Natural killer cell (primary cell): ENCODE measurements around the gene NR3C2. TPM values are rescaled to one million over a fixed set of nuclear protein-coding genes. Genes with fewer than 3 reads are reported as not detected.

ENCODE experiments used
- ATAC-seq, 3 donors: fragments of 150-1000 bp in 2 of 3; fragments of 200-7000 bp in 1 of 3; cut with Tn5 transposase; 1 replicate in 1 of 3; 2 replicates in 2 of 3; pipeline ENCODE4 v1.10.0; 2021; ENCODE audit warnings: mild to moderate bottlenecking in 2 of 3, moderate library complexity in 2 of 3
- DNase-seq, 2 donors: peaks; one replicate each; pipeline versions ENCODE4 v3.0.0 to v3.0.0-alpha.2; 2013 to 2021; ENCODE audit warnings: mixed read lengths in 1 of 2
- H3K27ac ChIP-seq: one replicate; pipeline ENCODE4 v1.5.1; 2013; ENCODE audit warnings: mild to moderate bottlenecking, low read length
- H3K27me3 ChIP-seq: one replicate; pipeline ENCODE4 v1.6.1; 2013; ENCODE audit warnings: low read length; ENCODE audit not compliant: control insufficient read depth, insufficient read depth
- H3K36me3 ChIP-seq: one replicate; pipeline ENCODE4 v1.6.1; 2013; ENCODE audit warnings: low read length; ENCODE audit not compliant: control insufficient read depth, insufficient read depth
- H3K4me1 ChIP-seq: one replicate; pipeline ENCODE4 v1.6.1; 2013; ENCODE audit warnings: low read length; ENCODE audit not compliant: control insufficient read depth, insufficient read depth
- H3K4me3 ChIP-seq: one replicate; pipeline ENCODE4 v1.5.1; 2013; ENCODE audit warnings: low read length
- H3K9me3 ChIP-seq: one replicate; pipeline ENCODE4 v1.6.1; 2013; ENCODE audit warnings: low read length; ENCODE audit not compliant: control insufficient read depth, insufficient read depth
- H3K27ac Mint-ChIP-seq, 2 donors: one replicate each; pipeline ENCODE4 v1.8.0; 2022; ENCODE audit warnings: mild to moderate bottlenecking in 2 of 2, mixed read lengths in 2 of 2, moderate library complexity in 1 of 2
- H3K27me3 Mint-ChIP-seq, 2 donors: one replicate each; pipeline ENCODE4 v1.8.0; 2022; ENCODE audit warnings: low read depth in 2 of 2, mixed read lengths in 2 of 2
- H3K36me3 Mint-ChIP-seq: one replicate; pipeline ENCODE4 v1.8.0; 2022; ENCODE audit warnings: mixed read lengths
- H3K4me1 Mint-ChIP-seq, 2 donors: one replicate each; pipeline ENCODE4 v1.8.0; 2022; ENCODE audit warnings: mixed read lengths in 2 of 2
- H3K4me3 Mint-ChIP-seq: one replicate; pipeline ENCODE4 v1.8.0; 2022; ENCODE audit warnings: mild to moderate bottlenecking, moderate library complexity, mixed read lengths
- H3K9me3 Mint-ChIP-seq, 2 donors: one replicate each; pipeline ENCODE4 v1.8.0; 2022; ENCODE audit warnings: mixed read lengths in 2 of 2
- WGBS: methylation state at CpG from one replicate; pipeline ENCODE4 v1.1.7; 2013; ENCODE audit warnings: missing lambda C conversion rate; ENCODE audit not compliant: insufficient coverage; 5-methylcytosine and 5-hydroxymethylcytosine counted together
- intact Hi-C: fragments of 100-400 bp; cut with micrococcal nuclease; formaldehyde crosslinking; loops from one replicate; pipeline ENCODE4 v1.14.2; 2022
- total RNA-seq, 4 donors: library from RNA; stranded (reverse); fragments of 120-200 nt in 1 of 4; gene quantifications; one replicate each; pipeline versions ENCODE4 v1.2.3 to v1.2.4, GENCODE V29; 2013 to 2022
- TF ChIP-seq, protein P1 (sequence below): fragments of 200-600 bp; IDR thresholded peaks from one replicate; pipeline ENCODE4 v1.8.0; 2022; ENCODE audit warnings: antibody characterized with exemption

NR3C2 gene
- total RNA-seq, 3 donors from 2014 or later (not counting 1 experiment from before 2014, with no cell fraction given), result 4.2 to 8.6 (median 6.3) TPM

DNA sequence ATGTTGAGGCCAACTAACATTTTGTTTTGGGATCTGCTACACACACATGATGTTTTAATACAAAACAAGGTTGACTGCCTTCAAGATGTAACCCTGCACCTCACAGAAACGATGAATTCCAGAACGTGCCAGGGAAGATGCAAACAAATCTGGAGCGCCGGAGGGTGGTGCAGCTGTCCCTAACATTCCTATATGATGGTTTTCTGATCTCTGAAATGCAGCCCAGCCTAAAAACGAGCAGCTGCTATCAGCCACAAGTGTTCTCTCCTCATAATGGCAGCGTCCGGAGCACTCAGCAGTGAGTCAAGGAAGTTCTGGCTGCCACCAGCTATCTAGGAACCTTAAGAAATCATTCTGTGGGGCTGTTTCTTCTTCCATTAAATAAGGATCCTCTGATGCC is 333.4 kb downstream of the NR3C2 start:
- DNase-seq (no peak), ATAC-seq (no peak)
- H3K36me3 Mint-ChIP-seq, result no peaks in the 10 kb centered on the region
- Histone ChIP-seq H3K36me3 (no peaks in the 10 kb centered on the region), H3K9me3 (no peaks in the 10 kb centered on the region), H3K27ac (no peak overlapping the region), H3K4me3 (no peak overlapping the region), H3K4me1 (no peaks in the 10 kb centered on the region), H3K27me3 (no peaks in the 10 kb centered on the region)
- TF ChIP-seq, protein P1, sequence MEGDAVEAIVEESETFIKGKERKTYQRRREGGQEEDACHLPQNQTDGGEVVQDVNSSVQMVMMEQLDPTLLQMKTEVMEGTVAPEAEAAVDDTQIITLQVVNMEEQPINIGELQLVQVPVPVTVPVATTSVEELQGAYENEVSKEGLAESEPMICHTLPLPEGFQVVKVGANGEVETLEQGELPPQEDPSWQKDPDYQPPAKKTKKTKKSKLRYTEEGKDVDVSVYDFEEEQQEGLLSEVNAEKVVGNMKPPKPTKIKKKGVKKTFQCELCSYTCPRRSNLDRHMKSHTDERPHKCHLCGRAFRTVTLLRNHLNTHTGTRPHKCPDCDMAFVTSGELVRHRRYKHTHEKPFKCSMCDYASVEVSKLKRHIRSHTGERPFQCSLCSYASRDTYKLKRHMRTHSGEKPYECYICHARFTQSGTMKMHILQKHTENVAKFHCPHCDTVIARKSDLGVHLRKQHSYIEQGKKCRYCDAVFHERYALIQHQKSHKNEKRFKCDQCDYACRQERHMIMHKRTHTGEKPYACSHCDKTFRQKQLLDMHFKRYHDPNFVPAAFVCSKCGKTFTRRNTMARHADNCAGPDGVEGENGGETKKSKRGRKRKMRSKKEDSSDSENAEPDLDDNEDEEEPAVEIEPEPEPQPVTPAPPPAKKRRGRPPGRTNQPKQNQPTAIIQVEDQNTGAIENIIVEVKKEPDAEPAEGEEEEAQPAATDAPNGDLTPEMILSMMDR, result no peak
- no peaks in the 10 kb centered on the region for H3K4me1 Mint-ChIP-seq
- WGBS, result 82% methylated on average over 7 of the region's 7 CpGs
- H3K4me3 Mint-ChIP-seq, result no peak overlapping the region
- H3K27me3 Mint-ChIP-seq, result no peaks in the 10 kb centered on the region
- no peak overlapping the region for H3K27ac Mint-ChIP-seq
- intact Hi-C loops, result no loop called here
- no peaks in the 10 kb centered on the region for H3K9me3 Mint-ChIP-seq

DNA sequence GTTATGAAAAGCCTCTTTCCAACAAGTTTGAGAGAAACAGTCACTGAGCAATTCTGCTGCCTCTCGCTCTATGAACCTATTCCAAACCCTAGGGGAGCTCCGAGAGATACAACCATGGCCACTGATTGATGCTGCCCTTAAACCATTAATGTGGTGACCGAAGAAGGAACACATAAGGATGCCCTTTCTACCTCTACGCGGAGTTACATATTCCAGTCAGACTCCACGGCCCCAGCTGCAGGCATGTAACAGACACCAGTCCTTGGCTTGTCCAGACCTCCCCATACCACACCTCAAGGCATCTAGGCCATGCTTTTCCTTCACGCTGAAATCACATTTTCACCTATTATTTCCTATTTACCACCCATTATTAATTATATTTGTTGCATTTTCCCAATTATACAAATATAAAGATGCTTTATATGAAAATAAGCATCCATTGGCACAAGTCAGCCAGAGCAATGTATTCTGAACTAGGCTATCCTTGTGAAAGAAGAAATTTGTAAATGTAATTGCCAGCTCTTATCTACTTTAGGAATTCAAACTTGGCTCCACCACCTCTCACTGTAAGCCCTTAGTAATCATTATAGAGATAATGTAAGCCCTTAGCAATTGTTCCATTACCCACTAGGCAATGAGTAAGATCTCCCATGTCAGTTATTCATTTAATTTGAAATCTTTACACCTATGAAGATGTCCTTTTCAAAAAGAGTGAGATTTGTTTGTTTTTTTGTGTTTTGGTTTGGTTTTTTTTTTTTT is 338.4 kb downstream of the NR3C2 start:
- H3K4me3 Mint-ChIP-seq, result no peak overlapping the region
- WGBS, result 98% methylated on average over 7 of the region's 7 CpGs
- no peak for DNase-seq
- no peak overlapping the region for H3K4me3 ChIP-seq
- H3K9me3 ChIP-seq, result no peaks in the 10 kb centered on the region
- TF ChIP-seq, protein P1, result no peak
- no peak overlapping the region for H3K27ac ChIP-seq
- H3K36me3 Mint-ChIP-seq, result no peaks in the 10 kb centered on the region
- intact Hi-C loops, result no loop called here
- H3K27me3 ChIP-seq, result no peaks in the 10 kb centered on the region
- peaks cover 0 to 8% of the 10 kb centered on the region in 2 donors for H3K27me3 Mint-ChIP-seq
- H3K9me3 Mint-ChIP-seq, result no peaks in the 10 kb centered on the region
- no peak overlapping the region for H3K27ac Mint-ChIP-seq
- peaks cover 0 to 8% of the 10 kb centered on the region in 2 donors for H3K4me1 Mint-ChIP-seq
- H3K36me3 ChIP-seq, result no peaks in the 10 kb centered on the region
- H3K4me1 ChIP-seq, result no peaks in the 10 kb centered on the region
- ATAC-seq, result no peak

DNA sequence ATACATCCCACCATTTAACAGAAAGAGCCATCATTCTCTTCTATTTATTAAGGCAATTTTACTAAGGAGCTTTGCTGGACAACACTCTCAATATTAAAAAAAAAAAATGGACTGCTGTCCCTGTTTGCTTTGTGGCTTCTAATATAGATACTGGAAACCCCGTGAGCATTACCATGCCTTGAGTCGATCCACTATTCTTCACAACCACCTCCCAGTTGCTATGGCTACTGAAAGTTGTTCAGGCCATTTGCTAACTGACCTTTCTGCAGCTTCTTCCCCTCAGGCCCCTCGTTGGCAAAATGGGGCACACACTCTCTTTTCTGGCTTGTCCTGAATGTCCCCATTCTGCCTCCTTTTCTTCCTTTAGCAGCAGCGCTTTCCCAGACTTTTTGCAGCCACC is 340.4 kb downstream of the NR3C2 start:
- no peak overlapping the region for H3K27ac ChIP-seq
- intact Hi-C loops, result no loop called here
- Mint-ChIP-seq H3K27ac (no peak overlapping the region), H3K4me3 (no peak overlapping the region), H3K36me3 (no peaks in the 10 kb centered on the region), H3K4me1 (peaks cover 0 to 8% of the 10 kb centered on the region in 2 donors), H3K9me3 (no peaks in the 10 kb centered on the region), H3K27me3 (peaks cover 0 to 8% of the 10 kb centered on the region in 2 donors)
- H3K36me3 ChIP-seq, result no peaks in the 10 kb centered on the region
- no peaks in the 10 kb centered on the region for H3K27me3 ChIP-seq
- ATAC-seq (no peak), DNase-seq (no peak)
- TF ChIP-seq, protein P1, result no peak
- 84% methylated on average over 4 of the region's 4 CpGs for WGBS
- no peaks in the 10 kb centered on the region for H3K9me3 ChIP-seq
- no peak overlapping the region for H3K4me3 ChIP-seq
- H3K4me1 ChIP-seq, result no peaks in the 10 kb centered on the region

DNA sequence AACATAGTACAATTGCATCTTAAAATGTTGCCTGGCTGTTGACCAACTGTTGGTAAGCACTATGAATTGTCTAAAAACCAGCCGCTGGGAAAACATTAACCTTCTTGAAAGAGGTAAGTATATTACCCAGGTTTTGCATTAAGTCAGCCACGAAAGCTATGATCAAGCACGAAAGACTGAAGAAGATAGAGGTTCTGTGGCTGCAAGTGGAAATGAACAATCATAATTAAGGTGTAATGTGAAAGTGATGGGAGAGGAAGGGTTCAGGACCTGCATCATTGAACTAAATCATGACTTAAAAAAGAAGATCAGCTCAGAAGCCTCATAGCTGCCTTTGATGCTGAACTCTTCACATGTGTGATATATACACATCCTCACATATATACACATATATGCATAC is 341.0 kb downstream of the NR3C2 start:
- Mint-ChIP-seq H3K4me3 (no peak overlapping the region), H3K9me3 (no peaks in the 10 kb centered on the region), H3K27me3 (peaks cover 0 to 8% of the 10 kb centered on the region in 2 donors), H3K4me1 (peaks cover 0 to 8% of the 10 kb centered on the region in 2 donors), H3K36me3 (no peaks in the 10 kb centered on the region), H3K27ac (no peak overlapping the region)
- Histone ChIP-seq H3K27ac (no peak overlapping the region), H3K9me3 (no peaks in the 10 kb centered on the region), H3K4me3 (no peak overlapping the region), H3K36me3 (no peaks in the 10 kb centered on the region), H3K27me3 (no peaks in the 10 kb centered on the region), H3K4me1 (no peaks in the 10 kb centered on the region)
- ATAC-seq (no peak), DNase-seq (no peak)
- WGBS, result 91% methylated on average over 3 of the region's 3 CpGs
- intact Hi-C loops, result no loop called here
- TF ChIP-seq, protein P1, result no peak
